Liver (tissue), 9 donors: ENCODE results near the gene WDR81. TPM values are rescaled to one million over a fixed set of nuclear protein-coding genes. Genes with fewer than 3 reads are reported as not detected.
"Not testable (repeated sequence)": the region's sequence is repeated elsewhere in the genome, so short reads cannot be mapped to it uniquely, and the experiment has no call there.

ENCODE experiments used
- DNase-seq: peaks from one replicate; pipeline ENCODE4 v3.0.0-alpha.2; 2017; ENCODE audit warnings: low spot score
- H3K27ac ChIP-seq, 2 donors: one replicate each; pipeline ENCODE4 v1.7.0; 2013; ENCODE audit warnings: inconsistent platforms in 2 of 2, low read length in 2 of 2, control low read depth in 1 of 2, low read depth in 1 of 2, mild to moderate bottlenecking in 1 of 2
- H3K27me3 ChIP-seq, 4 donors: one replicate each; pipeline versions ENCODE4 v1.6.1 to v1.7.0; 2013; ENCODE audit warnings: low read length in 3 of 4, inconsistent platforms in 1 of 4, mild to moderate bottlenecking in 1 of 4, moderate library complexity in 1 of 4; ENCODE audit not compliant: control insufficient read depth in 4 of 4, insufficient read depth in 4 of 4
- H3K36me3 ChIP-seq, 4 donors: one replicate each; pipeline versions ENCODE4 v1.6.1 to v1.7.0; 2013; ENCODE audit warnings: low read length in 3 of 4, mild to moderate bottlenecking in 3 of 4, low read depth in 1 of 4, moderate library complexity in 1 of 4; ENCODE audit not compliant: control insufficient read depth in 4 of 4, insufficient read depth in 3 of 4
- H3K4me1 ChIP-seq, 4 donors: one replicate each; pipeline versions ENCODE4 v1.6.1 to v1.7.0; 2013; ENCODE audit warnings: low read length in 3 of 4, mild to moderate bottlenecking in 3 of 4, moderate library complexity in 1 of 4; ENCODE audit not compliant: control insufficient read depth in 4 of 4, insufficient read depth in 4 of 4
- H3K4me3 ChIP-seq, 3 donors: one replicate each; pipeline versions ENCODE4 v1.6.1 to v1.7.0; 2013; ENCODE audit warnings: low read length in 3 of 3, control low read depth in 1 of 3, low read depth in 1 of 3, mild to moderate bottlenecking in 1 of 3
- H3K9ac ChIP-seq, 2 donors: one replicate each; pipeline ENCODE4 v1.7.0; 2013; ENCODE audit warnings: low read length in 2 of 2, mild to moderate bottlenecking in 2 of 2, moderate library complexity in 2 of 2, control low read depth in 1 of 2, low read depth in 1 of 2
- H3K9me3 ChIP-seq, 4 donors: one replicate each; pipeline versions ENCODE4 v1.6.1 to v1.7.0; 2013; ENCODE audit warnings: low read length in 3 of 4; ENCODE audit not compliant: control insufficient read depth in 4 of 4
- EGR1 ChIP-seq, 2 donors: IDR thresholded peaks; 2 replicates each; pipeline ENCODE4 v1.6.1; 2016 to 2018; ENCODE audit warnings: antibody characterized with exemption in 2 of 2, low read depth in 2 of 2
- FOXA1 ChIP-seq: IDR thresholded peaks from 2 replicates; pipeline ENCODE4 v1.6.1; 2016; ENCODE audit warnings: antibody characterized with exemption
- FOXA2 ChIP-seq: IDR thresholded peaks from 2 replicates; pipeline ENCODE4 v1.6.1; 2016; ENCODE audit warnings: antibody characterized with exemption
- HNF4A ChIP-seq, 2 donors: conservative IDR thresholded peaks; 2 replicates each; pipeline ENCODE4 v1.6.1; 2016; ENCODE audit warnings: antibody characterized with exemption in 2 of 2, mild to moderate bottlenecking in 2 of 2
- HNF4G ChIP-seq: IDR thresholded peaks from 2 replicates; pipeline ENCODE4 v1.6.1; 2016; ENCODE audit warnings: antibody characterized with exemption
- JUND ChIP-seq, 2 donors: IDR thresholded peaks; 2 replicates each; pipeline ENCODE4 v1.6.1; 2016; ENCODE audit warnings: antibody characterized with exemption in 2 of 2
- NR2F2 ChIP-seq: IDR thresholded peaks from 2 replicates; pipeline ENCODE4 v1.6.1; 2016; ENCODE audit warnings: antibody characterized with exemption
- RAD21 ChIP-seq, 2 donors: IDR thresholded peaks; 2 replicates each; pipeline ENCODE4 v1.6.1; 2016; ENCODE audit warnings: antibody characterized with exemption in 2 of 2, mild to moderate bottlenecking in 2 of 2
- RXRA ChIP-seq, 2 donors: IDR thresholded peaks; 2 replicates each; pipeline ENCODE4 v1.6.1; 2017 to 2018; ENCODE audit warnings: antibody characterized with exemption in 2 of 2, mild to moderate bottlenecking in 1 of 2
- SP1 ChIP-seq: IDR thresholded peaks from 2 replicates; pipeline ENCODE4 v1.6.1; 2018; ENCODE audit warnings: antibody characterized with exemption, mild to moderate bottlenecking
- YY1 ChIP-seq: IDR thresholded peaks from 2 replicates; pipeline ENCODE4 v1.6.1; 2016; ENCODE audit warnings: antibody characterized with exemption, mild to moderate bottlenecking
- WGBS: extraction: QIAGEN DNeasy Blood & Tissue Kit; methylation state at CpG from one replicate; pipeline ENCODE4 v1.1.7; 2013; 5-methylcytosine and 5-hydroxymethylcytosine counted together
- polyA plus RNA-seq, 2 donors: library from polyadenylated mRNA; stranded (reverse) in 1 of 2; unstranded in 1 of 2; fragments of 200-250 nt in 1 of 2; fragments of >200 nt in 1 of 2; fragmentation: Nextera tagmentation in 1 of 2; extraction: Ambion mirVana in 1 of 2; gene quantifications; one replicate each; pipeline versions ENCODE4 v1.2.1 to v1.2.3, GENCODE V29; 2013 to 2015
- total RNA-seq, 2 donors: library from RNA; depleted of rRNA; stranded (reverse); fragments of >200 nt; gene quantifications; one replicate each; pipeline ENCODE4 v1.2.3, GENCODE V29; 2014
- TF ChIP-seq, protein P1 (sequence below): IDR thresholded peaks from 2 replicates; pipeline ENCODE4 v1.6.1; 2016; ENCODE audit warnings: antibody characterized with exemption
- TF ChIP-seq, protein P2 (sequence below): IDR thresholded peaks from 2 replicates; pipeline ENCODE4 v1.6.1; 2016; ENCODE audit warnings: antibody characterized with exemption
- TF ChIP-seq, protein P3 (sequence below): IDR thresholded peaks from 2 replicates; pipeline ENCODE4 v1.6.1; 2016; ENCODE audit warnings: antibody characterized with exemption, mild to moderate bottlenecking
- TF ChIP-seq, protein P4 (sequence below): fragments of 150-350 bp; IDR thresholded peaks from 2 replicates; pipeline ENCODE4 v1.5.1; 2017; ENCODE audit warnings: improper control_type of control experiment, low read depth, low read length; ENCODE audit not compliant: missing input control
- donor health status: healthy.
- donor health status: healthy.
- donor health status: healthy.
- donor health status: healthy.
- donor health status: healthy.

The WDR81 gene
- total and polyA plus RNA-seq, 4 donors = 12.3 to 41.8 (median 33.0) TPM

DNA sequence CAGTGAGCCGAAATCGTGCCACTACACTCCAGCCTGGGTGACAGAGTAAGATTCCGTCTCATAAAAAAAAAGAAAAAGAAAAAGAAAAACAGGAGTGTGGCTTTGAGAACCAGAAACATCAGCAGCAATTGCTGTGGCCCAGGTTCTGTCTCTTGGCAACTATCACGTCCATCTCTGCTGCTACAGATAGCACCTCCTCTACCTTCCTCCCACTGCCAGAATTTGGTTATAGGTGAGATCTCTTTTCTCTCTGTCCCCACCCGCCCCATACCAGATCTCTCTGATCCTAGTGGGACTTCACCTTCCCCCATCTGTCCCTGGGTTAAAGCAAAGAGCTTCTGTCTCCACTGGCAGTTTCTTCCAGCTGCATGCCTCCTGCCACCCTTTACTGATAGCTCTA lies 17.4 kb upstream of the WDR81 start:
- Histone ChIP-seq H3K4me3 (no peak overlapping the region), H3K27ac (no peak overlapping the region), H3K9me3 (no peaks in the 10 kb centered on the region), H3K36me3 (peaks cover 4 to 6% (median 5%) of the 10 kb centered on the region in 4 donors), H3K9ac (no peak overlapping the region), H3K27me3 (no peaks in the 10 kb centered on the region), H3K4me1 (peaks cover 0 to 23% (median 5%) of the 10 kb centered on the region in 4 donors)
- WGBS = 91% methylated on average over 5 of the region's 5 CpGs
- TF ChIP-seq YY1 (no peak), NR2F2 (no peak), HNF4G (no peak), EGR1 (IDR thresholded peaks at IDR 0.05; ENCODE audit: low read depth in 2 of 2) (no peak)
- TF ChIP-seq, protein P1, sequence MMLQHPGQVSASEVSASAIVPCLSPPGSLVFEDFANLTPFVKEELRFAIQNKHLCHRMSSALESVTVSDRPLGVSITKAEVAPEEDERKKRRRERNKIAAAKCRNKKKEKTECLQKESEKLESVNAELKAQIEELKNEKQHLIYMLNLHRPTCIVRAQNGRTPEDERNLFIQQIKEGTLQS = no peak
- TF ChIP-seq, protein P2, sequence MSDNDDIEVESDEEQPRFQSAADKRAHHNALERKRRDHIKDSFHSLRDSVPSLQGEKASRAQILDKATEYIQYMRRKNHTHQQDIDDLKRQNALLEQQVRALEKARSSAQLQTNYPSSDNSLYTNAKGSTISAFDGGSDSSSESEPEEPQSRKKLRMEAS = no peak
- no peak for DNase-seq

DNA sequence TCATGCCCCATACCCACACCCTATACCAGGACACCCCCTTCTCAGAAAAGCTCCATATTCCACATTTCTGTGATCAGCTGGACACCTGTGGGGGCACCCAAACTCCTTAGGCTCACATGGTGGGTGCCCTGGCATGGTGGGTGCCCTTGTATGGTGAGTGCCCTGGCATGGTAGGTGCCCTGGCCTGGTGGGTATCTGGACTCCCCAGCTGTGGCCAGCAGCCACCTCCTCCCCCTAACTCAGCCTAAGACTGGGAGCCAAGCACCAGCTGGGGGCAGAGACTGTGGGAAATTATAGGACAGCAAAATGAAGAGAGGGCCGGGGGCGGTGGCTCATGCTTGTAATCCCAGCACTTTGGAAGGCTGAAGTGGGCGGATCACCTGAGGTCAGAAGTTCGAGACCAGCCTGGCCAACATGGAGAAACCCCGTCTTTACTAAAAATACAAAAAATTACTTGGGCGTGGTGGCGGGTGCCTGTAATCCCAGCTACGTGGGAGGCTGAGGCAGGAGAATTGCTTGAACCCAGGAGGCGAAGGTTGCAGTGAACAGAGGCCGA lies 15.6 kb upstream of the WDR81 start:
- not testable (repeated sequence) for H3K4me3 ChIP-seq, H3K9me3 ChIP-seq, DNase-seq, H3K27me3 ChIP-seq, H3K27ac ChIP-seq, H3K9ac ChIP-seq
- 91% methylated on average over 10 of the region's 10 CpGs for WGBS
- Histone ChIP-seq H3K4me1 (peaks cover 6 to 41% (median 11%) of the 10 kb centered on the region in 4 donors), H3K36me3 (peaks cover 13 to 23% (median 15%) of the 10 kb centered on the region in 4 donors)

DNA sequence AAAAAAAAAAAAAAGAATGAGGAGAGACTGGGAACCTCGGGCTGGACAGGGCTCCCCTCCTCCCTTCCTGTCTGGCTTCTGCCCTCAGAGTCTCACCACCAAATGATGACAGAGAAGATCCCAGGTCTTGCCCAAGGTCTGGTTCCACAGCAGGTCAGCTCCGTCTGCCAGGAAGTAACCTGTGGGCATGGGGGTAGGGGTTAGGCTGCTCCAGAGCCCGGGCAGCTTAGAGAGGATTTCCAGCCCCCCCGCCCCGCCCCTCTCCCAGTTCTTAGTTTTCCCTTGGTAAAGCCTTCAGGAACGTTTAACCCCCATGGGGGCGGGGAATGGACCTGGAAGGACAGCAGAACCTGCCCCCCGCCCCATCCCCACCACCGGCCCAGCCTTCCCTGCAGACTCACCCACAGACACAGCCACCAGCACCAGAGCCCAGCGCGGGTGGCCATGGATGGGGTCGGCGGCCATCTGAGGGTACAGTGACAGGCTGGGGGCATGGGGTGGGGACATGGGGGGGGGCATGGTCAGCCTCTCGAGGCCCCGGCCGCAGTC lies 15.0 kb upstream of the WDR81 start:
- Histone ChIP-seq H3K27me3 (no peaks in the 10 kb centered on the region), H3K36me3 (peaks cover 13 to 24% (median 16%) of the 10 kb centered on the region in 4 donors), H3K4me3 (peak overlapping the region in 1 of 3 donors; percentile 81), H3K4me1 (peaks cover 6 to 47% (median 15%) of the 10 kb centered on the region in 4 donors), H3K9ac (no peak overlapping the region), H3K27ac (no peak overlapping the region), H3K9me3 (no peaks in the 10 kb centered on the region)
- no peak for DNase-seq
- WGBS = 20% methylated on average over 16 of the region's 16 CpGs
- TF ChIP-seq YY1 (no peak), HNF4A (conservative IDR thresholded peaks at IDR 0.05) (peak; percentile 47 to 51), RAD21 (IDR thresholded peaks at IDR 0.05) (peak in 1 of 2 donors; percentile 12), FOXA1 (no peak), EGR1 (IDR thresholded peaks at IDR 0.05; ENCODE audit: low read depth in 2 of 2) (no peak), HNF4G (no peak), NR2F2 (no peak), SP1 (peak; percentile 25), JUND (IDR thresholded peaks at IDR 0.05) (no peak), RXRA (IDR thresholded peaks at IDR 0.05) (peak; percentile 62 to 70), FOXA2 (no peak)
- TF ChIP-seq, protein P3, sequence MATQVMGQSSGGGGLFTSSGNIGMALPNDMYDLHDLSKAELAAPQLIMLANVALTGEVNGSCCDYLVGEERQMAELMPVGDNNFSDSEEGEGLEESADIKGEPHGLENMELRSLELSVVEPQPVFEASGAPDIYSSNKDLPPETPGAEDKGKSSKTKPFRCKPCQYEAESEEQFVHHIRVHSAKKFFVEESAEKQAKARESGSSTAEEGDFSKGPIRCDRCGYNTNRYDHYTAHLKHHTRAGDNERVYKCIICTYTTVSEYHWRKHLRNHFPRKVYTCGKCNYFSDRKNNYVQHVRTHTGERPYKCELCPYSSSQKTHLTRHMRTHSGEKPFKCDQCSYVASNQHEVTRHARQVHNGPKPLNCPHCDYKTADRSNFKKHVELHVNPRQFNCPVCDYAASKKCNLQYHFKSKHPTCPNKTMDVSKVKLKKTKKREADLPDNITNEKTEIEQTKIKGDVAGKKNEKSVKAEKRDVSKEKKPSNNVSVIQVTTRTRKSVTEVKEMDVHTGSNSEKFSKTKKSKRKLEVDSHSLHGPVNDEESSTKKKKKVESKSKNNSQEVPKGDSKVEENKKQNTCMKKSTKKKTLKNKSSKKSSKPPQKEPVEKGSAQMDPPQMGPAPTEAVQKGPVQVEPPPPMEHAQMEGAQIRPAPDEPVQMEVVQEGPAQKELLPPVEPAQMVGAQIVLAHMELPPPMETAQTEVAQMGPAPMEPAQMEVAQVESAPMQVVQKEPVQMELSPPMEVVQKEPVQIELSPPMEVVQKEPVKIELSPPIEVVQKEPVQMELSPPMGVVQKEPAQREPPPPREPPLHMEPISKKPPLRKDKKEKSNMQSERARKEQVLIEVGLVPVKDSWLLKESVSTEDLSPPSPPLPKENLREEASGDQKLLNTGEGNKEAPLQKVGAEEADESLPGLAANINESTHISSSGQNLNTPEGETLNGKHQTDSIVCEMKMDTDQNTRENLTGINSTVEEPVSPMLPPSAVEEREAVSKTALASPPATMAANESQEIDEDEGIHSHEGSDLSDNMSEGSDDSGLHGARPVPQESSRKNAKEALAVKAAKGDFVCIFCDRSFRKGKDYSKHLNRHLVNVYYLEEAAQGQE = peak; percentile 16
- TF ChIP-seq, protein P4, sequence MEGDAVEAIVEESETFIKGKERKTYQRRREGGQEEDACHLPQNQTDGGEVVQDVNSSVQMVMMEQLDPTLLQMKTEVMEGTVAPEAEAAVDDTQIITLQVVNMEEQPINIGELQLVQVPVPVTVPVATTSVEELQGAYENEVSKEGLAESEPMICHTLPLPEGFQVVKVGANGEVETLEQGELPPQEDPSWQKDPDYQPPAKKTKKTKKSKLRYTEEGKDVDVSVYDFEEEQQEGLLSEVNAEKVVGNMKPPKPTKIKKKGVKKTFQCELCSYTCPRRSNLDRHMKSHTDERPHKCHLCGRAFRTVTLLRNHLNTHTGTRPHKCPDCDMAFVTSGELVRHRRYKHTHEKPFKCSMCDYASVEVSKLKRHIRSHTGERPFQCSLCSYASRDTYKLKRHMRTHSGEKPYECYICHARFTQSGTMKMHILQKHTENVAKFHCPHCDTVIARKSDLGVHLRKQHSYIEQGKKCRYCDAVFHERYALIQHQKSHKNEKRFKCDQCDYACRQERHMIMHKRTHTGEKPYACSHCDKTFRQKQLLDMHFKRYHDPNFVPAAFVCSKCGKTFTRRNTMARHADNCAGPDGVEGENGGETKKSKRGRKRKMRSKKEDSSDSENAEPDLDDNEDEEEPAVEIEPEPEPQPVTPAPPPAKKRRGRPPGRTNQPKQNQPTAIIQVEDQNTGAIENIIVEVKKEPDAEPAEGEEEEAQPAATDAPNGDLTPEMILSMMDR = no peak
